Neural progenitor cell (in vitro differentiated cells): ENCODE data around the gene ADM.

ENCODE experiments used
- CTCF ChIP-seq: fragments of 200-600 bp; sonication (generic); IDR thresholded peaks from 2 replicates; pipeline ENCODE4 v1.5.1; 2017; ENCODE audit warnings: antibody characterized with exemption, mild to moderate bottlenecking
- EZH2 ChIP-seq: fragments of 200-600 bp; sonication (generic); IDR thresholded peaks from 2 replicates; pipeline ENCODE4 v1.6.1; 2017; ENCODE audit warnings: antibody characterized with exemption, mild to moderate bottlenecking, moderate library complexity

GRCh38 chr11:10267821-10268220 lies 37.1 kb upstream of the ADM start:
- TF ChIP-seq CTCF (no peak), EZH2 (no peak)
